ENCODE data around the gene S1PR4. TPM values are rescaled to one million over a fixed set of nuclear protein-coding genes. Genes with fewer than 3 reads are reported as not detected.

Gene S1PR4
- total and polyA plus RNA-seq, 9 of the 15 experiments (the other 6 are each of a cell fraction or from before 2014, with no cell fraction given) = 0.27 TPM; not detected in 8

DNA sequence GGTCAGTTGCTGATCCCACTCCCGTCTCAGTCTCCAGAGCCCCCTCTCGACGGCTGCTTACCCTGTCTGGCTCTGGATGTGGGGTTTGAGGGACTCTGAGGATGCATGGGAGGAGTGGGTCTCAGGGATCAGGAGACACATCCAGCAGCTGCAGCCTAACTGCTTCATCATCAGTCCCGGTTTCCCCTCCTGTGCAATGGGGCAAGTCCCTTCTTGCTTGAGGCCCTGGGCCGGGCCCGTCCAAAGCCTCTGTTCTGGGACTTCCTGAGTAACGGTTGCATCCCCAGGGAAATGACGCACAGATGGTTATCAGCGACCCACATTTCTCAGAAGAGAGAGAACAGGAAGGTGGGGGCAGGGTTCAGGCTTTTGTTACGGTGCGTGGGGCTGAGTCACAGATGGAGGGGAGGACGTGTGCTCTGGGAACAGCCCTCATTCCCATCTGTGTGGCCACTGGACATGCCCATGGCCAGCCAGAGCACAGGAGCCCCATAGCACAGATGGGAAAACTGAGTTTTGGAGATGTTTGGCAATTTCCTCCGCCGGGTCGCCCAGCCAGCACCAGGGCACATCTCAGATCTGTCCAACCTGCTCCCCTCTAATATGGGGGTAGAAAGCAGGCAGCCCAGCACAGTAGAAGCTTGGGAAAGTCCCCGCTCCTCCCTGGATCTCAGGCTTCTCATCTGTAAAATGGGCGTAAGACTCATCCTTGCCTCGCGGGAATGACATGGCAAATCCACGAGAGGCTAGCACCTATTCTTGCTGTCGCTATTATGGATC is 23.4 kb upstream of the S1PR4 start (continued):
- peak; percentile 99 for TF ChIP-seq RBM25 (IDR thresholded peaks at IDR 0.05; ENCODE audit: low read depth, low read length, severe bottlenecking)
- peak; percentile 78 for TF ChIP-seq FOXM1 (IDR thresholded peaks at IDR 0.05; ENCODE audit: low read depth)
- TF ChIP-seq FOXM1 (CRISPR knock-in tag; IDR thresholded peaks at IDR 0.05; ENCODE audit: low read depth) = no peak
- TF ChIP-seq ZNF444 (CRISPR knock-in tag; IDR thresholded peaks at IDR 0.05) = no peak
- TF ChIP-seq, protein P1, sequence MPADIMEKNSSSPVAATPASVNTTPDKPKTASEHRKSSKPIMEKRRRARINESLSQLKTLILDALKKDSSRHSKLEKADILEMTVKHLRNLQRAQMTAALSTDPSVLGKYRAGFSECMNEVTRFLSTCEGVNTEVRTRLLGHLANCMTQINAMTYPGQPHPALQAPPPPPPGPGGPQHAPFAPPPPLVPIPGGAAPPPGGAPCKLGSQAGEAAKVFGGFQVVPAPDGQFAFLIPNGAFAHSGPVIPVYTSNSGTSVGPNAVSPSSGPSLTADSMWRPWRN (IDR thresholded peaks at IDR 0.05; ENCODE audit: low read depth) = peak; percentile 58
- peak; percentile 99 for TF ChIP-seq EP300 (IDR thresholded peaks at IDR 0.05; ENCODE audit: low read length)
- peak; percentile 76 for TF ChIP-seq RBFOX2 (IDR thresholded peaks at IDR 0.05; ENCODE audit: low read depth, low read length)
- TF ChIP-seq FOS (IDR thresholded peaks at IDR 0.05; ENCODE audit: extremely low read depth, insufficient read length) = peak; percentile 41
- TF ChIP-seq DACH1 (IDR thresholded peaks at IDR 0.05; ENCODE audit: partially characterized antibody) = peak; percentile 66
- peak; percentile 78 for TF ChIP-seq NFE2 (IDR thresholded peaks at IDR 0.05; ENCODE audit: low read depth)
- peak; percentile 57; the same call in 1 of the 2 replicates for TF ChIP-seq MEF2D (tag; conservative IDR thresholded peaks at IDR 0.05; ENCODE audit: low read depth)
- TF ChIP-seq ETV1 (tag; conservative IDR thresholded peaks at IDR 0.05; ENCODE audit: low read depth) = peak; percentile 96
- TF ChIP-seq ELF1 (tag; IDR thresholded peaks at IDR 0.05) = peak; percentile 90
- TF ChIP-seq HOMEZ (CRISPR knock-in tag; IDR thresholded peaks at IDR 0.05) = no peak
- peak; percentile 90 to 98 for TF ChIP-seq RCOR1 (IDR thresholded peaks at IDR 0.05; ENCODE audit: borderline replicate concordance in 1 of 2, low read depth in 2 of 2, low read length in 2 of 2)
- 0 out of 2 replicates have a peak, but pooled peaks have one; percentile 37 for TF ChIP-seq TCFL5 (CRISPR knock-in tag; conservative IDR thresholded peaks at IDR 0.05)
- TF ChIP-seq ZNF165 (CRISPR knock-in tag; IDR thresholded peaks at IDR 0.05; ENCODE audit: borderline replicate concordance) = peak; percentile 58; the same call in 1 of the 2 replicates
- TF ChIP-seq MYC (IDR thresholded peaks at IDR 0.05; ENCODE audit: low read depth, low read length) = peak; percentile 90
- no peak for TF ChIP-seq MYC (CRISPR knock-in tag; IDR thresholded peaks at IDR 0.05; ENCODE audit: borderline replicate concordance, low read depth)
- 0 out of 2 replicates have a peak, but pooled peaks have one; percentile 22 for TF ChIP-seq RAD51 (IDR thresholded peaks at IDR 0.05; ENCODE audit: borderline replicate concordance, low read depth)
- TF ChIP-seq, protein P2, sequence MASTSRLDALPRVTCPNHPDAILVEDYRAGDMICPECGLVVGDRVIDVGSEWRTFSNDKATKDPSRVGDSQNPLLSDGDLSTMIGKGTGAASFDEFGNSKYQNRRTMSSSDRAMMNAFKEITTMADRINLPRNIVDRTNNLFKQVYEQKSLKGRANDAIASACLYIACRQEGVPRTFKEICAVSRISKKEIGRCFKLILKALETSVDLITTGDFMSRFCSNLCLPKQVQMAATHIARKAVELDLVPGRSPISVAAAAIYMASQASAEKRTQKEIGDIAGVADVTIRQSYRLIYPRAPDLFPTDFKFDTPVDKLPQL (IDR thresholded peaks at IDR 0.05; ENCODE audit: extremely low read depth, insufficient read length) = no peak
- peak; percentile 77 for TF ChIP-seq CREB1 (IDR thresholded peaks at IDR 0.05)
- TF ChIP-seq CREB1 (CRISPR knock-in tag; IDR thresholded peaks at IDR 0.05) = peak; percentile 87
- TF ChIP-seq TAL1 (IDR thresholded peaks at IDR 0.05) = peak; percentile 16; the same call in 1 of the 2 replicates
- peak; percentile 77; the same call in 1 of the 2 replicates for TF ChIP-seq ETS1 (conservative IDR thresholded peaks at IDR 0.05; ENCODE audit: control insufficient read depth, low read depth, low read length)
- peak; percentile 93 for TF ChIP-seq ATF7 (IDR thresholded peaks at IDR 0.05)

Data from K562 (cell line).